ENCODE data around the gene DOCK7. TPM values are rescaled to one million over a fixed set of nuclear protein-coding genes. Genes with fewer than 3 reads are reported as not detected.
A peak's percentile ranks its signal among the peaks of the same experiment; 100 is the strongest.

The DOCK7 gene
- total and polyA plus RNA-seq, 2 of the 13 experiments (the other 11 are each of a cell fraction or from before 2014, with no cell fraction given), result 45.7 to 67.2 TPM

DNA sequence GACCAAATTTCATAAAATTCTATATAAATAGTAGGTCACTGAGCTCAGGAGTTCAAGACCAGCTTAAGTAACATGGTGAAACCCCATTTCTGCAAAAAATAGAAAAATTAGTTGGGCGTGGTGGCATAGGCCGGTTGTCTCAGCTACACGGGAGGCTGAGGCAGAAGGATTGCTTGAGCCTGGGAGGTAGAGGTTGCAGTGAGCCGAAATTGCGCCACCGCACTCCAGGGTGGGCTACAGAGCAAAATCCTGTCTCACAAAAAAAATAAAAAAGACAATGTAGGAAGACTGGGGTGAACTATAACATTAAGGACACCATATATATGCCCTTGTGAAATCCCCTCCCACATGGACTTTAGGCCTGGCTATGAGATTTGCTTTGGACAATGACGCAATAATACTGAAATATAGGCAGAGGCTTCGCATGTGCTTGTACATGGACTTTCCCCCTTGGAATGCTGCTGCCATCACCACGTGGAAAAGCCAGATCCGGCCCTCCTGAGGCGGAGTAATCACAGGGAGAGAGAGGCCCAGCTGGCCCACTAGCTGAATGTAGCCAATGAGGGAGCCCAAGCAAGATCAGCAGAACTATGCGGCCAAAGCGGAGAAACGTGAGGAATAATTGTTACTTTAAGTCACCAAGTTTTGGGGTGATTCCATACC, 264.5 kb downstream of the DOCK7 start (continued):
- TF ChIP-seq ZFYVE20 (CRISPR knock-in tag; IDR thresholded peaks at IDR 0.05; ENCODE audit: borderline replicate concordance, low read depth) (no peak), ATF7 (IDR thresholded peaks at IDR 0.05) (peak; percentile 96), ATF7 (CRISPR knock-in tag; IDR thresholded peaks at IDR 0.05) (peak; percentile 85; the same call in 1 of the 2 replicates), SRF (IDR thresholded peaks at IDR 0.05; ENCODE audit: low read depth, low read length) (no peak), MAFF (IDR thresholded peaks at IDR 0.05; ENCODE audit: low read depth, low read length) (peak; percentile 53), ZNF883 (CRISPR knock-in tag; IDR thresholded peaks at IDR 0.05; ENCODE audit: not compliant biosample characterization) (no peak), SP1 (IDR thresholded peaks at IDR 0.05) (no peak), SP1 (CRISPR knock-in tag; IDR thresholded peaks at IDR 0.05) (peak; percentile 65; the same call in 1 of the 2 replicates), SPEN (CRISPR knock-in tag; IDR thresholded peaks at IDR 0.05; ENCODE audit: low read depth) (peak; percentile 74), HOXA9 (CRISPR knock-in tag; IDR thresholded peaks at IDR 0.05; ENCODE audit: borderline replicate concordance) (no peak), SNRNP70 (IDR thresholded peaks at IDR 0.05; ENCODE audit: low read depth, low read length) (no peak)
- TF ChIP-seq, protein P1, sequence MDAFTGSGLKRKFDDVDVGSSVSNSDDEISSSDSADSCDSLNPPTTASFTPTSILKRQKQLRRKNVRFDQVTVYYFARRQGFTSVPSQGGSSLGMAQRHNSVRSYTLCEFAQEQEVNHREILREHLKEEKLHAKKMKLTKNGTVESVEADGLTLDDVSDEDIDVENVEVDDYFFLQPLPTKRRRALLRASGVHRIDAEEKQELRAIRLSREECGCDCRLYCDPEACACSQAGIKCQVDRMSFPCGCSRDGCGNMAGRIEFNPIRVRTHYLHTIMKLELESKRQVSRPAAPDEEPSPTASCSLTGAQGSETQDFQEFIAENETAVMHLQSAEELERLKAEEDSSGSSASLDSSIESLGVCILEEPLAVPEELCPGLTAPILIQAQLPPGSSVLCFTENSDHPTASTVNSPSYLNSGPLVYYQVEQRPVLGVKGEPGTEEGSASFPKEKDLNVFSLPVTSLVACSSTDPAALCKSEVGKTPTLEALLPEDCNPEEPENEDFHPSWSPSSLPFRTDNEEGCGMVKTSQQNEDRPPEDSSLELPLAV (CRISPR knock-in tag; conservative IDR thresholded peaks at IDR 0.05; ENCODE audit: low read depth), result no peak
- TF ChIP-seq, protein P2, sequence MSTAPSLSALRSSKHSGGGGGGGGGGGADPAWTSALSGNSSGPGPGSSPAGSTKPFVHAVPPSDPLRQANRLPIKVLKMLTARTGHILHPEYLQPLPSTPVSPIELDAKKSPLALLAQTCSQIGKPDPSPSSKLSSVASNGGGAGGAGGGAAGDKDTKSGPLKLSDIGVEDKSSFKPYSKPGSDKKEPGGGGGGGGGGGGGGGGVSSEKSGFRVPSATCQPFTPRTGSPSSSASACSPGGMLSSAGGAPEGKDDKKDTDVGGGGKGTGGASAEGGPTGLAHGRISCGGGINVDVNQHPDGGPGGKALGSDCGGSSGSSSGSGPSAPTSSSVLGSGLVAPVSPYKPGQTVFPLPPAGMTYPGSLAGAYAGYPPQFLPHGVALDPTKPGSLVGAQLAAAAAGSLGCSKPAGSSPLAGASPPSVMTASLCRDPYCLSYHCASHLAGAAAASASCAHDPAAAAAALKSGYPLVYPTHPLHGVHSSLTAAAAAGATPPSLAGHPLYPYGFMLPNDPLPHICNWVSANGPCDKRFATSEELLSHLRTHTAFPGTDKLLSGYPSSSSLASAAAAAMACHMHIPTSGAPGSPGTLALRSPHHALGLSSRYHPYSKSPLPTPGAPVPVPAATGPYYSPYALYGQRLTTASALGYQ (CRISPR knock-in tag; IDR thresholded peaks at IDR 0.05), result 0 out of 2 replicates have a peak, but pooled peaks have one; percentile 53
- TF ChIP-seq, protein P3, sequence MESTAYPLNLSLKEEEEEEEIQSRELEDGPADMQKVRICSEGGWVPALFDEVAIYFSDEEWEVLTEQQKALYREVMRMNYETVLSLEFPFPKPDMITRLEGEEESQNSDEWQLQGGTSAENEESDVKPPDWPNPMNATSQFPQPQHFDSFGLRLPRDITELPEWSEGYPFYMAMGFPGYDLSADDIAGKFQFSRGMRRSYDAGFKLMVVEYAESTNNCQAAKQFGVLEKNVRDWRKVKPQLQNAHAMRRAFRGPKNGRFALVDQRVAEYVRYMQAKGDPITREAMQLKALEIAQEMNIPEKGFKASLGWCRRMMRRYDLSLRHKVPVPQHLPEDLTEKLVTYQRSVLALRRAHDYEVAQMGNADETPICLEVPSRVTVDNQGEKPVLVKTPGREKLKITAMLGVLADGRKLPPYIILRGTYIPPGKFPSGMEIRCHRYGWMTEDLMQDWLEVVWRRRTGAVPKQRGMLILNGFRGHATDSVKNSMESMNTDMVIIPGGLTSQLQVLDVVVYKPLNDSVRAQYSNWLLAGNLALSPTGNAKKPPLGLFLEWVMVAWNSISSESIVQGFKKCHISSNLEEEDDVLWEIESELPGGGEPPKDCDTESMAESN (CRISPR knock-in tag; conservative IDR thresholded peaks at IDR 0.05), result peak; percentile 62; the same call in 1 of the 2 replicates
- TF ChIP-seq, protein P4, sequence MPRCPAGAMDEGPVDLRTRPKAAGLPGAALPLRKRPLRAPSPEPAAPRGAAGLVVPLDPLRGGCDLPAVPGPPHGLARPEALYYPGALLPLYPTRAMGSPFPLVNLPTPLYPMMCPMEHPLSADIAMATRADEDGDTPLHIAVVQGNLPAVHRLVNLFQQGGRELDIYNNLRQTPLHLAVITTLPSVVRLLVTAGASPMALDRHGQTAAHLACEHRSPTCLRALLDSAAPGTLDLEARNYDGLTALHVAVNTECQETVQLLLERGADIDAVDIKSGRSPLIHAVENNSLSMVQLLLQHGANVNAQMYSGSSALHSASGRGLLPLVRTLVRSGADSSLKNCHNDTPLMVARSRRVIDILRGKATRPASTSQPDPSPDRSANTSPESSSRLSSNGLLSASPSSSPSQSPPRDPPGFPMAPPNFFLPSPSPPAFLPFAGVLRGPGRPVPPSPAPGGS (CRISPR knock-in tag; IDR thresholded peaks at IDR 0.05), result peak; percentile 57; the same call in 1 of the 2 replicates
- TF ChIP-seq, protein P5, sequence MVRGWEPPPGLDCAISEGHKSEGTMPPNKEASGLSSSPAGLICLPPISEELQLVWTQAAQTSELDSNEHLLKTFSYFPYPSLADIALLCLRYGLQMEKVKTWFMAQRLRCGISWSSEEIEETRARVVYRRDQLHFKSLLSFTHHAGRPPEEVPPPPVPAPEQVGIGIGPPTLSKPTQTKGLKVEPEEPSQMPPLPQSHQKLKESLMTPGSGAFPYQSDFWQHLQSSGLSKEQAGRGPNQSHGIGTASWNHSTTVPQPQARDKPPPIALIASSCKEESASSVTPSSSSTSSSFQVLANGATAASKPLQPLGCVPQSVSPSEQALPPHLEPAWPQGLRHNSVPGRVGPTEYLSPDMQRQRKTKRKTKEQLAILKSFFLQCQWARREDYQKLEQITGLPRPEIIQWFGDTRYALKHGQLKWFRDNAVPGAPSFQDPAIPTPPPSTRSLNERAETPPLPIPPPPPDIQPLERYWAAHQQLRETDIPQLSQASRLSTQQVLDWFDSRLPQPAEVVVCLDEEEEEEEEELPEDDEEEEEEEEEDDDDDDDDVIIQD (CRISPR knock-in tag; IDR thresholded peaks at IDR 0.05; ENCODE audit: low read depth), result peak; percentile 94
- TF ChIP-seq, protein P6, sequence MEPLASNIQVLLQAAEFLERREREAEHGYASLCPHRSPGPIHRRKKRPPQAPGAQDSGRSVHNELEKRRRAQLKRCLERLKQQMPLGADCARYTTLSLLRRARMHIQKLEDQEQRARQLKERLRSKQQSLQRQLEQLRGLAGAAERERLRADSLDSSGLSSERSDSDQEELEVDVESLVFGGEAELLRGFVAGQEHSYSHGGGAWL (CRISPR knock-in tag; IDR thresholded peaks at IDR 0.05), result peak; percentile 78; the same call in 1 of the 2 replicates

Data from HepG2 (cell line).